ENCODE measurements around the gene IRAK2.
"Not testable (repeated sequence)": the region's sequence is repeated elsewhere in the genome, so short reads cannot be mapped to it uniquely, and the experiment has no call there.

IRAK2 gene

GRCh38 chr3:10155123-10155472 lies 9.6 kb upstream of the IRAK2 start:
- in situ Hi-C loops (cut with HindIII; ENCODE audit: low pct_ligation_motif_present, low sequenced_read_pairs): no loop called here
- no peaks in the 10 kb centered on the region for H3K27me3 ChIP-seq (replicated peaks)
- no peak for DNase-seq
- H3K27ac ChIP-seq: no peak overlapping the region
- H3K36me3 ChIP-seq (replicated peaks): peaks cover 16% of the 10 kb centered on the region
- no peak overlapping the region for H3K4me3 ChIP-seq (ENCODE audit: low read depth, low read length)
- TF ChIP-seq CTCF (IDR thresholded peaks at IDR 0.05; ENCODE audit: low read depth, low read length, missing control alignments): no peak

- no peak overlapping the region for H3K27ac ChIP-seq
- no peak for TF ChIP-seq CTCF (IDR thresholded peaks at IDR 0.05; ENCODE audit: low read depth, low read length, missing control alignments)
- peaks cover 11% of the 10 kb centered on the region for H3K36me3 ChIP-seq (replicated peaks)
- H3K4me3 ChIP-seq (ENCODE audit: low read depth, low read length): no peak overlapping the region
- H3K27me3 ChIP-seq (replicated peaks): no peaks in the 10 kb centered on the region
- DNase-seq: no peak
- in situ Hi-C loops (cut with HindIII; ENCODE audit: low pct_ligation_motif_present, low sequenced_read_pairs): no loop called here
Measured at GRCh38 chr3:10155658-10156057, 9.1 kb upstream of the IRAK2 start.

- in situ Hi-C loops (cut with HindIII; ENCODE audit: low pct_ligation_motif_present, low sequenced_read_pairs): no loop called here
- no peaks in the 10 kb centered on the region for H3K27me3 ChIP-seq (replicated peaks)
- no peak overlapping the region for H3K4me3 ChIP-seq (ENCODE audit: low read depth, low read length)
- H3K36me3 ChIP-seq (replicated peaks): peaks cover 6% of the 10 kb centered on the region
- no peak for DNase-seq
- TF ChIP-seq CTCF (IDR thresholded peaks at IDR 0.05; ENCODE audit: low read depth, low read length, missing control alignments): no peak
- no peak overlapping the region for H3K27ac ChIP-seq
Measured at GRCh38 chr3:10157031-10157430, 7.7 kb upstream of the IRAK2 start.

- H3K27me3 ChIP-seq (replicated peaks); H3K27ac ChIP-seq; H3K36me3 ChIP-seq (replicated peaks); H3K4me3 ChIP-seq (ENCODE audit: low read depth, low read length); in situ Hi-C loops (cut with HindIII; ENCODE audit: low pct_ligation_motif_present, low sequenced_read_pairs); DNase-seq: not testable (repeated sequence)
Measured at GRCh38 chr3:10158555-10158954, 6.2 kb upstream of the IRAK2 start.

- Histone ChIP-seq H3K27me3 (replicated peaks) (no peaks in the 10 kb centered on the region), H3K27ac (no peak overlapping the region), H3K4me3 (ENCODE audit: low read depth, low read length) (no peak overlapping the region), H3K36me3 (replicated peaks) (no peaks in the 10 kb centered on the region)
- TF ChIP-seq CTCF (IDR thresholded peaks at IDR 0.05; ENCODE audit: low read depth, low read length, missing control alignments): no peak
- in situ Hi-C loops (cut with HindIII; ENCODE audit: low pct_ligation_motif_present, low sequenced_read_pairs): no loop called here
- DNase-seq: no peak
Measured at GRCh38 chr3:10160346-10160745, 4.4 kb upstream of the IRAK2 start.

- Histone ChIP-seq H3K4me3 (ENCODE audit: low read depth, low read length) (no peak overlapping the region), H3K36me3 (replicated peaks) (no peaks in the 10 kb centered on the region), H3K27me3 (replicated peaks) (no peaks in the 10 kb centered on the region), H3K27ac (no peak overlapping the region)
- no peak for DNase-seq
- no peak for TF ChIP-seq CTCF (IDR thresholded peaks at IDR 0.05; ENCODE audit: low read depth, low read length, missing control alignments)
- in situ Hi-C loops (cut with HindIII; ENCODE audit: low pct_ligation_motif_present, low sequenced_read_pairs): no loop called here
Measured at GRCh38 chr3:10160925-10161324, 3.8 kb upstream of the IRAK2 start.
